Esophagus muscularis mucosa (tissue), 4 donors: ENCODE measurements around the gene CAMK2N2. TPM values are rescaled to one million over a fixed set of nuclear protein-coding genes. Genes with fewer than 3 reads are reported as not detected.

Source experiments
- DNase-seq: peaks from one replicate; pipeline ENCODE4 v3.0.0-alpha.2; 2017; ENCODE audit errors: extremely low spot score
- H3K27ac ChIP-seq, 4 donors: fragments of 200-600 bp; sonication (generic); replicated peaks in 1 of 4; 1 replicate in 3 of 4; 2 replicates in 1 of 4; pipeline ENCODE4 v1.5.1; 2016 to 2019; ENCODE audit warnings: mild to moderate bottlenecking in 1 of 4
- H3K27me3 ChIP-seq, 4 donors: fragments of 200-600 bp; sonication (generic); one replicate each; pipeline versions ENCODE4 v1.5.1 to v1.6.0; 2016 to 2019
- H3K36me3 ChIP-seq, 4 donors: fragments of 200-600 bp; sonication (generic); one replicate each; pipeline ENCODE4 v1.5.1; 2016 to 2019
- H3K4me1 ChIP-seq, 4 donors: fragments of 200-600 bp; sonication (generic); one replicate each; pipeline ENCODE4 v1.5.1; 2016 to 2019
- H3K4me3 ChIP-seq, 4 donors: fragments of 200-600 bp; sonication (generic); 1 replicate in 2 of 4; 2 replicates in 2 of 4; pipeline ENCODE4 v1.5.1; 2016 to 2019; ENCODE audit warnings: mild to moderate bottlenecking in 4 of 4, moderate library complexity in 1 of 4
- H3K9me3 ChIP-seq, 4 donors: fragments of 200-600 bp; sonication (generic); 1 replicate in 3 of 4; 2 replicates in 1 of 4; pipeline ENCODE4 v1.5.1; 2016 to 2019
- CTCF ChIP-seq, 3 experiments: fragments of 200-600 bp in 2 of 3; fragments of 450-650 bp in 1 of 3; sonication (generic) in 2 of 3; IDR thresholded peaks; one replicate each; pipeline ENCODE4 v1.5.1; 2017 to 2019; ENCODE audit warnings: antibody characterized with exemption in 3 of 3, mild to moderate bottlenecking in 2 of 3, moderate library complexity in 1 of 3
- EP300 ChIP-seq: sonication (generic); formaldehyde crosslinking; IDR thresholded peaks from one replicate; pipeline ENCODE4 v1.6.1; 2017; ENCODE audit warnings: antibody characterized with exemption
- POLR2A ChIP-seq: fragments of 450-650 bp; IDR thresholded peaks from one replicate; pipeline ENCODE4 v1.6.1; 2017; ENCODE audit warnings: antibody characterized with exemption, moderate library complexity, mild to moderate bottlenecking, low read depth
- POLR2AphosphoS5 ChIP-seq, 2 donors: sonication (generic); formaldehyde crosslinking; IDR thresholded peaks; one replicate each; pipeline ENCODE4 v1.6.1; 2017; ENCODE audit warnings: antibody characterized with exemption in 2 of 2
- WGBS: methylation state at CpG from one replicate; pipeline ENCODE4 v1.1.5; 2018; 5-methylcytosine and 5-hydroxymethylcytosine counted together
- intact Hi-C: fragments of 100-400 bp; cut with DNase I; formaldehyde crosslinking; loops from one replicate; pipeline ENCODE4 v1.15.1; 2023
- total RNA-seq, 4 donors: library from RNA; depleted of rRNA; stranded (reverse); fragments of >200 nt; gene quantifications; one replicate each; pipeline versions ENCODE4 v1.1.0 to v1.2.1, GENCODE V29; 2016

The CAMK2N2 gene
- total RNA-seq, 4 donors from 2014 or later: not detected

- intact Hi-C loops: no loop called here
- Histone ChIP-seq H3K4me1 (peaks cover 27 to 38% (median 35%) of the 10 kb centered on the region in 4 donors), H3K4me3 (peak overlapping the region in 1 of 4 donors; percentile 49), H3K9me3 (no peaks in the 10 kb centered on the region), H3K36me3 (peaks cover 0 to 8% (median 0%) of the 10 kb centered on the region in 4 donors), H3K27me3 (peaks cover 11 to 89% (median 48%) of the 10 kb centered on the region in 4 donors), H3K27ac (no peak overlapping the region)
- WGBS: 32% methylated on average over 8 of the region's 15 CpGs
- no peak for DNase-seq
- no peak for TF ChIP-seq POLR2A
- no peak for TF ChIP-seq CTCF (IDR thresholded peaks at IDR 0.05)
- TF ChIP-seq POLR2AphosphoS5 (IDR thresholded peaks at IDR 0.05): no peak
These were observed 1.4 kb upstream of the CAMK2N2 start for GRCh38 chr3:184262764-184263179.

- WGBS: 2% methylated on average over 37 of the region's 66 CpGs
- H3K4me3 ChIP-seq: peak overlapping the region; percentile 49 to 63 (median 50)
- no peaks in the 10 kb centered on the region for H3K9me3 ChIP-seq
- H3K36me3 ChIP-seq: peaks cover 0 to 8% (median 0%) of the 10 kb centered on the region in 4 donors
- no peak for DNase-seq
- H3K27me3 ChIP-seq: peaks cover 11 to 96% (median 48%) of the 10 kb centered on the region in 4 donors
- TF ChIP-seq CTCF (IDR thresholded peaks at IDR 0.05) (no peak), POLR2AphosphoS5 (IDR thresholded peaks at IDR 0.05) (no peak), POLR2A (no peak), EP300 (no peak)
- intact Hi-C loops: no loop called here
- H3K27ac ChIP-seq: no peak overlapping the region
- peaks cover 27 to 38% (median 35%) of the 10 kb centered on the region in 4 donors for H3K4me1 ChIP-seq
These were observed 756 bp upstream of the CAMK2N2 start for GRCh38 chr3:184261854-184262763.

- no peak for DNase-seq
- TF ChIP-seq POLR2AphosphoS5 (IDR thresholded peaks at IDR 0.05) (no peak), CTCF (IDR thresholded peaks at IDR 0.05) (no peak)
- H3K9me3 ChIP-seq: no peaks in the 10 kb centered on the region
- 2% methylated on average over 12 of the region's 49 CpGs for WGBS
- H3K36me3 ChIP-seq: peaks cover 0 to 8% (median 0%) of the 10 kb centered on the region in 4 donors
- no peak overlapping the region for H3K27ac ChIP-seq
- H3K4me1 ChIP-seq: peaks cover 27 to 38% (median 35%) of the 10 kb centered on the region in 4 donors
- H3K27me3 ChIP-seq: peaks cover 11 to 86% (median 46%) of the 10 kb centered on the region in 4 donors
- intact Hi-C loops: no loop called here
- peak overlapping the region; percentile 49 to 63 (median 50) for H3K4me3 ChIP-seq
These were observed 556 bp downstream of the CAMK2N2 start for GRCh38 chr3:184260724-184261269.

GRCh38 chr3:184259878-184260723 is 1.3 kb downstream of the CAMK2N2 start:
- peak overlapping the region; percentile 49 to 63 (median 50) for H3K4me3 ChIP-seq
- H3K36me3 ChIP-seq: peaks cover 0 to 8% (median 0%) of the 10 kb centered on the region in 4 donors
- peaks cover 27 to 38% (median 35%) of the 10 kb centered on the region in 4 donors for H3K4me1 ChIP-seq
- no peak for TF ChIP-seq POLR2AphosphoS5 (IDR thresholded peaks at IDR 0.05)
- TF ChIP-seq EP300: no peak
- no peak for TF ChIP-seq POLR2A
- no peak for TF ChIP-seq CTCF (IDR thresholded peaks at IDR 0.05)
- intact Hi-C loops: loop anchor here (10.0 kb wide), 1 partner anchor 365 kb away; no protein-coding TSS in a partner anchor
- no peak overlapping the region for H3K27ac ChIP-seq
- H3K27me3 ChIP-seq: peaks cover 11 to 79% (median 46%) of the 10 kb centered on the region in 4 donors
- H3K9me3 ChIP-seq: no peaks in the 10 kb centered on the region
- WGBS: 4% methylated on average over 29 of the region's 91 CpGs
- DNase-seq: no peak
